GM18526 (cell line): ENCODE data around the gene FAM163B.

ENCODE experiments used
- POLR2A ChIP-seq: IDR thresholded peaks from 3 replicates; pipeline ENCODE4 v1.6.1; 2011; ENCODE audit not compliant: insufficient read length; ENCODE audit errors: extremely low read depth

The FAM163B gene

DNA sequence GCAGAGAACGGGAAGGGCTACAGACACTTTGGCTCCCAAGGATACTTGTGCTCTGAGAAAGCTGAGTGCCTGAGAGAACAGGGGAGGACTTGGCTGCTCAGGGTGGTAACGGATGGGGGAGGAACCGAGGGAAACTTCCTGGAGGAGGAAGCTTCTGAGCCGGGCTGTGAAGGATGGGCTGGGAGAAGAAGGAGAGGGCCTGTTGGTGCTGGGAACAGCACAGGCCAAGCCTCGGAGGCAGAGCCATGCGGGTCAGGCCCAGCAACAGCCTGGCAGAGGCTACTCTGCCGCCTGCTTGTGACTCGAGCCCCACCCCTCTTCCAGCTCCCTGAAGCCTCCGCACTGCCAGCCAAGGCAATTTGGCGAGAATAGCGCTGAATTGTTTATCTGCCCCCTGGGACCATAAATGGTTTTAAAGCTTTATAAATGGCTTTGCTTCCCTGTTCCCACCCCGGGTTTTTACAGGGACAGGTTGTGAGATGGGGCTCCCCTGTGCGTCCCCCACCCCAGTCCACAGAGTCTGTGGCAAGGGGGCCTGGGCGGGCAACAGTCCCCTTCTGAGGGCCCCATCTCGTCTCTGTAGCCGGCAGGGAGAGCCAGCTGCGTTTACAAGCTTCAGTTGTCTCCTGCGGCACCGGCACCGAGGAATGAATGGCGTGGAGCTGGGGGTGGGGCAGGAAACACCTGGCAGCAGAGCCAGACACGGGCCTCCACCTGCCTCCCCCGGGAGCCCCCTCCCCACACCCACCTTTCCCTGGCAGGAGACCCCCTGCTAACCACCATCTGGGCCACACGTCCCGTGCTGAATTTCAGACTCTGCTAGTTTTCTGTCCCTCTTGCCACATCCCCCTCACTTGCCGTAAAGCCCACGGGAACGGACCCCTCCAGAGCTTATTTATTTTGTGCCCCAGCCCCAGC lies 24.4 kb downstream of the FAM163B start:
- TF ChIP-seq POLR2A: no peak

DNA sequence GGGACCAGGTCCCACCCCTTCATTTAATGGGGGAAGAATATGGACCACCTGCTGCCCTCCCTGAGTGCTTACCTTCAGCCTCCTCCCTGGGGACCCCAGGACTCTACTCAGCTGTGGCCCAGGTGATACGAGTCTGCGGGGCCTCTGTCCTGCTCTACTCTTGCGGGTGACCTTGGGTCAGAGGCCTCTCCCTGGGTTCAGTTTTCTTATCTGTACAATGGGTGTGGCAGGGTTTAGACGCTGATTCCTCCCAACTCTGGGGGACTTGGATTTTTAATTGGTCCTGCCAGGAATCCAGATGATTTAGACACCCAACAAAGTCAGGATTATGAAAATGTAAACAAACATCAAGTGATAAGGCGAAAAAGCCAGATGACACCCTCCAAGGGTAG lies 25.0 kb downstream of the FAM163B start:
- TF ChIP-seq POLR2A: no peak

DNA sequence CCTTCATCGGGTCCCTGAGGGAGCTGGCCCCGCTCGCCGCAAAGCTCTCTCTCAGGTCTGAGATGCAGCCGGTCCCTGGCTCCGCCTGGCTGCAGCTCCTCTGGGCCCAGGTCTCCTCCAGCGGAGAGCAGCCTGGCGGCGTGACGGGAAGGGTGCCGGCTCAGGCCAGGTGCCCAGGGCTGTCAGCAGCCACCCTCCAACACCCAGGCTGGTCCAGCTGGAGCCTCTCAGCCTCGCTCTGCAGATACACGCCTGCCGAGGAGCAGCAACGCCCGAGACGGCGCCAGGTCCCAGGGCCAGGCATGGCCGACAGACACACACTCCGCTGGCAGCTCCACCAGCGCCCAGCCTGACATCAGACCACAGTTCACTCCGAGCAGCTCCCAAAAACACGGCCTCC lies 25.6 kb downstream of the FAM163B start:
- TF ChIP-seq POLR2A: no peak

DNA sequence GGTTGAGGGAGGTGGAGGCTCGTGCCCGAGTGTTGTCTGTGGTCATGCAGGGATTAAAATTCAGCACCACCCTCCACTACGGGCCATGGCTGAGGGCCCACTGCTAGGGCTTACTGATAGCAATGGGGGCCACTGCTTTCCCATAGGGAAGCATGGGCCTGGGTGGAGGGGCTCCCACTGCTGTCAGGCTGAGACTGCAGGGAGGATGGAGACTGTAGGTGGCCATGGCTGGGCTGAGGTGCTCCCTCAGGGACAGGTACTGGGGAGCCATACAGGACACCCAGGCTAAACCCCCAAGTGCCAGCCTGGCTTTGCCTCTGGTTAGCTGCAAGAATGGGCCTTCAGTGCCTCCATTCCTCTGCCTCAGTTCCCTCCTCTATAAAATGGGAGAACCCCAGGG lies 26.1 kb downstream of the FAM163B start:
- no peak for TF ChIP-seq POLR2A

DNA sequence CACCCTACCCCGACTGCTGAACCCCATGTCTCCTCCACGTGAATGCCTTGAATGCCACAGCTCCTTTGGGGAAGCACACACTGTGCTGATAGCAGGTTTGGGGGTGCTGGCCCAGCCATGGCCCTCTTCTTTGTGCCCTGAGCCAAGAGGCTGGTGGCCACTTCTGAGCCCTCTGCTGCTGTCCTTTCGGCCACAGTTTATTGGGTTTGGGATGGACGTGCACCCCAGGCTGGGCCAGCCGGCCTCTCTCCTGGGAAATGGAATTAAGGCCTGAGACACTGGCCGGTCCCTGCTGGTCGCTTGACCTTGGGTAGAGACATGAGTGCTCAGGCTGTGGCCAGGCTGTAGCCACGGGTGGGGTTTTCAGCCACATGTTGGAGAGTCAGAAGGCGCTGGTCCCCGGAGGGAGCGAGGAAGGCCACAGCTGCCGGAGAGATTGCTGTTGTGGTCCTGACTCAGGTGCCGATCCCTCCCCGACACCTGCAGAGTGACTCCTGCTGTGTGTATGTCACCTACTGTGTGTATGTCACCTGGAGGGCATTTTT lies 26.6 kb downstream of the FAM163B start:
- TF ChIP-seq POLR2A: no peak

DNA sequence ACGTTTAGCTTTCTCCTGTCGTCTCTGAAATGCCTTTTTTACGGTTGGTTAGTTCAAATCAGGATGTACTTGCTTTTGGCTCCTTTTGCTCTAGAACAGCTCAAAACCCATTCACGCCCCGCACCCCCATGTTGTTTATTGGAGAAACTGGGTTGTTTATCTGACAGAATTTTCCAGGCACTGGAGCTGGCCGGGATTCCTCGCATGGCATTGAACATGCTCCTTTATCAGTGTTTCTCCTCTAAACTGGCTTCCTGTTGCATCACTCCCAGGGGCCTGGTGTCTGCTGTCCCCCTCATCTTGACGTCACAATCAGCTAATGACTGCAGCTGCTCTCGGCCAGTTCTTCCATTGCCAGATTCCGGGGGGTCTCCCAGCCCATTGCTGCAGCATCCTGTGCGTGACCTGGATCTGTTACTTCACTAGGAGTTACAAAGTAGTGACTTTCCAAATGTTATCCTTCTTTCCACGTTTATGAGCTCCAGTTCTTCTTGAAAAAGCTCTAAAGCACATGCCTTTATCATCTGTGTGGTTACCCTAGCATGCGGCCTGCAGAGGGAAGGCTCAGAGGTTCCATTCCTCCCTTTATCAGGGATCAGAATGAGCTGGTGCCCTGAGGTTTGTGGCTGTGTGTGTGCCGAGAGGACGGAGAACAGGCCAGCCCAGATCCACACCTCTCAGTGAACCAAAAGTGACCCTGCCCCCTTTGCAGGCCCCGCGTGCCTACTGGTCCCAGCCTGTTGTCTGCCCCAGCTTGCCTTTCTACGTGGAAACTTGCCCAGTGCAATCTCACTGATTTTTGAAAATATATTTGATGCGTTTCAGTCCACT lies 27.5 kb downstream of the FAM163B start:
- TF ChIP-seq POLR2A: no peak

DNA sequence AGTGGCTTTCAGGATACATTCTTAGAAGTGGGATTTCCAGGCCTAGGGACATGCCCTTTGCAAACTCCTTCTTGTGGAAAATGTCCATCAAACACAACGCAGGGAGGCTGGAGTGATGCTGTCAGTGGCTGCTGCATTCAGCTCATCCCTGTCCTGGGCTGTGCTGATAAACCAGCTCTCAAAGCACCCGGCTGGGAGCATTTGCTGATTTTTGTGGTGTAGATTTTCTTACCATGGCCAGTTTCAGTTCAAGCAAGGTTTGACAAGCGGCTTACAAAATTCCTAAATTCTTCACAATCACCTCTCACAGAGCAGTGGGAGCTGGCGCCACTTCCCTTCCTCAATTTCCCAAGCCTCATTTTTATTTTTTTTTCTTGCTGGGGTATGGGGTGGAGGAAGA lies 28.2 kb downstream of the FAM163B start:
- TF ChIP-seq POLR2A: no peak

- no peak for TF ChIP-seq POLR2A
Observed at GRCh38 chr9:133580419-133580738, 28.8 kb downstream of the FAM163B start.

- no peak for TF ChIP-seq POLR2A
Observed at GRCh38 chr9:133579601-133580418, 29.4 kb downstream of the FAM163B start.

DNA sequence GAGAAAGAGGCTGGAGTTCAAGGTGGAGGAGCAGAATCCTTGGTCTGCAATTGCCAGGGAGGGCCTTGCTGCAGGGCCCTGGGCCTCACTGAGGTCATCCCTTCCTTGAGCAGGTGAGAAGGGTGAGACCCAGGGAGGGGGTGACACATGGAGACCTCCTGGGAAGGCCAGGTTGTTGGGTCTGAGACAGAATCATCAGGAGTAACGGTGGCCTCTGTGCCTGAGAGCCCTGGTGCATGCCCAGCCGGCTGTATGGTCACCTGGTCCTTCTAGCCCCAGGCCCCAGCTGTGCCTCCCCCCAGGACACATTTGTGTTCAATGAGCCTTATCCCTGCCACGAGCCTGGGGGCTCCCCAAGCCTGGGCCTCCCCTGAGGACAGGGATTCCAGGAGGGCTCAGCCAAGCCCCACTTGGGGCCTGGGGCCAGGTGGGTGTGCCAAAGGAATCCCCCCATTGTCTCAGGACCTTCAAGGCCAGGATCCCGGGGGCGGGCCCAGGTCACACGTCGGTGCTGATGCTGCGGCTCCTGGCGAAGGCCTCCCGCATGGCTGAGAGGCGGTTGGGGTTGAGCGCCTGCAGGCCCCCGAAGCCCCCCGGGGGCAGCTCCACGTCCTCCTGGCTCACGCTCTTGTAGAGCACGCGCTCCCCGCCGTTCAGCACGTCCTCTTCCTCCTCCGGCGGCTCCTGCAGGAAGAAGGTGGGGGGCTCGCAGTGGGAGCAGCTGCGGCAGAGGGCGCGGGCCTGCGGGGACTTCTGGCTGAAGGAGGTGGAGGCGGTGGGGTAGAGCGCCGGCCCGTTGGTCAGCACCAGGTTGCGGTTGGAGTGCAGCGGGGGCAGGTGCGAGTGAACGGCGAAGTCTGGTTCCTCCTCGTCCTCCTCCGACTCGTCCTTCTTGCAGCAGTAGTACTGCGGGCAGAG lies 30.4 kb downstream of the FAM163B start:
- TF ChIP-seq POLR2A: no peak

DNA sequence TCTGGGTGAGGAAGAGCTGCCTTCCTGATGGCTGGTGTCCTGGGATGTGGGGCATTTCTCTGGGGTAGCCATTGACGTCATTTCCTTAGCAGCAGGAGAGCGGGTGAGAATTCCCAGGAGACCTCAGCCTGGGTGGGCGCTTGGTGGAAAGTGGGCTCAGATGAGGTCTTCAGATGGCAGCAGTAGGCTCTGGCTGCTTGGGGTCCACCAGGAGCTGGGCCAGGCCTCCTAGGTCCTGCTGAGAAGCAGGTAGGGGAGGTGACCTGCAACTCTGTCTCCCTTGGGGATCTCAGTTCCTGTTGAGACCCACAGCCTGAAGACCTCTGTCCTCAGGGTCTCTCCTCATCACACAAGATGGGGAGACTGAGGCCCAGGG lies 31.5 kb downstream of the FAM163B start:
- TF ChIP-seq POLR2A: no peak

DNA sequence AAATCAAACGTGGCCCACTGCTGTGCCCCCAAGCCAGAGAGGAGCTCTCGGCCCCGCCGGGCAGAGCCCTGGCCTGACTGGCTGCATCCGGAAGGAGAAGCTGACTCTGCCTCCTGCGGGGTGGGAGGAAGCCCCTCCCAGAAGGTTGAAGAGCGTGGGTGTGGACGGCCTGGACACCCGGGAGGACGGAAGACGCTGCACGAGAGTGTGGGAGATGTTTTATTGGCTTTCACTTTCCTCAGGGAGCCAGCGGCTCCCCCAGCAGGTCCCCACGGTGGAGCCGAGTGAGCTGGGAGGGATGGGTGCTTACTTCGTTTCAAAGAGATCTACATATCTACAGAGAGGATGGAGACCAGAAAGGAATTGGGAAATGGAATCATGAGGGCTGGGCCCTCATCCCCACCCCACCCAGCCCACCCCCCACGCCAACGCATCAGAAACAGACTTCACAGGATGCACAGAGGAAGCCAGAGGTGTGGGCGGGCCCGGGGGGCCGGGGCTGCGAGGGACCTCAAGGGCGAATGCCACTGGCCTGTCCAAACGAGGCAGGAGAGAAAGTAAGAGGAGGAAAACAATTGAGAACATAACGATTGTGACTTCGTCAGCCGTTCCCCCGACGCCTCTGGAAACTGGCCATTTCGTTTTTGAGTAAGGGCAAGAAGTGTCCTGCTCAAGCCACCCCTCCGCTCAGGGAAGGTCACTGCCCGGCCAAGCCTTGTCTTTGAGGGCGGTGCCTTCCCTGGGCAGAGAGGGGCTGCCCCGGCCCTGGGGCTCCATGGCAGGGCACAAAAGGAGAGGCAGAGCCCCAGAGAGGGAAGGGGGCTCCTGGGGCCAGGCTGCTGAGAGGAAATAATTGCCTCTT lies 32.1 kb downstream of the FAM163B start:
- no peak for TF ChIP-seq POLR2A
